OCI-LY7 (cell line): Measurements from ENCODE around the gene KYAT1. TPM values are rescaled to one million over a fixed set of nuclear protein-coding genes. Genes with fewer than 3 reads are reported as not detected.

Source experiments
- BruUV-seq: library from RNA; stranded (reverse); fragments of 400-500 nt; replicated peaks from 2 replicates; lab custom pipeline; 2021; lab: Mats Ljungman, UMichigan
- CTCF ChIA-PET: fragments of 300-600 bp; sonication (Branson Sonifier 250); formaldehyde crosslinking; loops from one replicate; lab custom pipeline; 2022; ENCODE audit warnings: antibody characterized with exemption; ENCODE audit not compliant: unreplicated experiment; lab: Charles Lee
- POLR2A ChIA-PET: fragments of 300-600 bp; sonication (Branson Sonifier 250); formaldehyde crosslinking; loops from one replicate; lab custom pipeline; 2022; ENCODE audit warnings: antibody characterized with exemption; lab: Charles Lee
- DNase-seq: peaks from one replicate; pipeline ENCODE4 v3.0.0-alpha.2; 2015; ENCODE audit warnings: low spot score
- H2AFZ ChIP-seq: fragments of 200-600 bp; sonication (generic), shearing (Covaris generic); 2 replicates; pipeline ENCODE4 v1.6.1; 2014; ENCODE audit warnings: mild to moderate bottlenecking, antibody characterized with exemption, low read length, moderate library complexity
- H3K27ac ChIP-seq: fragments of 200-600 bp; sonication (generic); 2 replicates; pipeline ENCODE4 v1.5.1; 2014; ENCODE audit warnings: mixed run types, low read depth, mild to moderate bottlenecking, moderate library complexity, low read length, inconsistent platforms; ENCODE audit not compliant: poor library complexity, severe bottlenecking
- H3K36me3 ChIP-seq: fragments of 200-600 bp; sonication (generic); 2 replicates; pipeline ENCODE4 v1.6.1; 2014; ENCODE audit warnings: mild to moderate bottlenecking, antibody characterized with exemption, low read length, moderate library complexity, mixed read lengths; ENCODE audit not compliant: insufficient read depth
- H3K4me1 ChIP-seq: fragments of 200-600 bp; sonication (generic); 2 replicates; pipeline ENCODE4 v1.5.1; 2014; ENCODE audit warnings: mild to moderate bottlenecking, low read length; ENCODE audit not compliant: insufficient read depth, poor library complexity, severe bottlenecking
- H3K4me2 ChIP-seq: fragments of 200-600 bp; sonication (generic); 2 replicates; pipeline ENCODE4 v1.6.1; 2014; ENCODE audit warnings: mild to moderate bottlenecking, low read length
- H3K4me3 ChIP-seq: fragments of 200-600 bp; sonication (generic); 2 replicates; pipeline ENCODE4 v1.5.1; 2014; ENCODE audit warnings: mild to moderate bottlenecking, low read depth, low read length; ENCODE audit not compliant: poor library complexity, severe bottlenecking
- H3K79me2 ChIP-seq: fragments of 200-600 bp; sonication (generic); 2 replicates; pipeline ENCODE4 v1.6.1; 2016; ENCODE audit warnings: low read depth, mild to moderate bottlenecking, low read length, moderate library complexity, mixed read lengths; ENCODE audit not compliant: insufficient read depth
- H3K9me2 ChIP-seq: fragments of 200-600 bp; sonication (generic); 2 replicates; pipeline ENCODE4 v1.6.1; 2016; ENCODE audit warnings: mild to moderate bottlenecking, low read length, mixed read lengths; ENCODE audit not compliant: insufficient read depth
- H3K9me3 ChIP-seq: fragments of 200-600 bp; sonication (generic); 2 replicates; pipeline ENCODE4 v1.6.1; 2014; ENCODE audit warnings: mild to moderate bottlenecking, mixed run types, low read length, mixed read lengths
- H4K20me1 ChIP-seq: fragments of 200-600 bp; sonication (generic); 2 replicates; pipeline ENCODE4 v1.6.1; 2014; ENCODE audit warnings: mild to moderate bottlenecking, antibody characterized with exemption, low read length, moderate library complexity, mixed read lengths; ENCODE audit not compliant: insufficient read depth
- EZH2phosphoT487 ChIP-seq: fragments of 200-600 bp; sonication (generic); IDR thresholded peaks from 2 replicates; pipeline ENCODE4 v1.6.1; 2018; ENCODE audit warnings: low read depth, borderline replicate concordance, mild to moderate bottlenecking, mixed run types, antibody characterized with exemption, low read length, moderate library complexity, mixed read lengths
- intact Hi-C: fragments of 100-400 bp; cut with micrococcal nuclease; formaldehyde crosslinking; loops from one replicate; pipeline ENCODE4 v1.10.0; 2022; ENCODE audit not compliant: unreplicated experiment
- total RNA-seq, 2 experiments: library from RNA; depleted of rRNA in 1 of 2; stranded (reverse); fragments of >200 nt in 1 of 2; shearing (Covaris generic) in 1 of 2; gene quantifications; 2 replicates each; pipeline ENCODE4 v1.2.3, GENCODE V29; 2014 to 2022
- TF ChIP-seq, protein P1 (sequence below): fragments of 200-600 bp; sonication (generic); conservative IDR thresholded peaks from 2 replicates; pipeline ENCODE4 v1.5.1; 2014; ENCODE audit warnings: mild to moderate bottlenecking, antibody characterized with exemption, low read length, moderate library complexity, mixed read lengths

The KYAT1 gene
- total RNA-seq, 2 experiments from 2014 or later = 28.3 to 44.7 TPM

DNA sequence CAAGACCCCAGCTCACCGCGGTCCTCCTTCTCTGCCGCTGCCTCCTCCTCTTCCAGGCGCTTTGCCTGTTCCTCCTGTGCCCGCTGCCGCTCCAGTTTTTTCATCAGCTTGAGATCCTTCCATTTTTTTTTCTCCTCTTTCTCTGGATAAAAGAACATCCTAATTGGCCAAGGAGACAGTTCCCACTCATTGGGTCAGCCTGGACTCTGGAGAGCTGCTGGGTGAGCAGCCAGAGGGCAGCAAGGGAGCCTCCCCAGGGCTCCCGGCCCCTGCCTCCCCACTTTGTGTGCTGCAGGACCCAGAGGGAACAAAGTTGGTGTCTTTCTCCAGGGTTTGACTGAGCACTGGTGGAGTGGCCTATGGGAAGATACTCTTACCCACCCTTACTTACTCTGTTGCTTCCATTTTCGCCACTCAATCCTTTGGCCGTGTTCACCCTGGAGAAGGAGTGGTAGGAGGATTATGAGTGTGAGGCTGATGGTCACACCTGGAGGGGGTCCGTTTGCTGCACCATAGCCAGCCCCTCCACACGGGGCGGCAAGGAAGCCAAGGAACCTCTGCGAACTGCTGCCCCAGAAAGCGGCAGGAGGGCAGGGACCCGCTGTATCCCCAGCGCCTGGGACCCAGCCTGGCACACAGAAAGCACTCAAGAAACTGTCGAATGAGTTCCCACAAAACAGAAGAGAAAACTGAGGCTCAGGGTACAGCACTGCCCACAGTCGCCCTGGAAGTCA, 52.9 kb downstream of the KYAT1 start:
- H3K4me2 ChIP-seq = peak overlapping the region; percentile 76
- intact Hi-C loops = no loop called here
- ChIA-PET POLR2A (interaction anchor here (0.6 to 2.4 kb wide), 4 partner anchors 10 to 99 kb away, joined by 3 to 24 read pairs (median 4); partner anchors contain the start of gene ENDOG), CTCF (interaction anchor here (0.6 to 1.9 kb wide), 3 partner anchors 11 to 199 kb away, joined by 5 to 9 read pairs (median 9); partner anchors contain the start of genes ENDOG and SH3GLB2)
- no peaks in the 10 kb centered on the region for H4K20me1 ChIP-seq
- TF ChIP-seq EZH2phosphoT487 = no peak
- TF ChIP-seq, protein P1, sequence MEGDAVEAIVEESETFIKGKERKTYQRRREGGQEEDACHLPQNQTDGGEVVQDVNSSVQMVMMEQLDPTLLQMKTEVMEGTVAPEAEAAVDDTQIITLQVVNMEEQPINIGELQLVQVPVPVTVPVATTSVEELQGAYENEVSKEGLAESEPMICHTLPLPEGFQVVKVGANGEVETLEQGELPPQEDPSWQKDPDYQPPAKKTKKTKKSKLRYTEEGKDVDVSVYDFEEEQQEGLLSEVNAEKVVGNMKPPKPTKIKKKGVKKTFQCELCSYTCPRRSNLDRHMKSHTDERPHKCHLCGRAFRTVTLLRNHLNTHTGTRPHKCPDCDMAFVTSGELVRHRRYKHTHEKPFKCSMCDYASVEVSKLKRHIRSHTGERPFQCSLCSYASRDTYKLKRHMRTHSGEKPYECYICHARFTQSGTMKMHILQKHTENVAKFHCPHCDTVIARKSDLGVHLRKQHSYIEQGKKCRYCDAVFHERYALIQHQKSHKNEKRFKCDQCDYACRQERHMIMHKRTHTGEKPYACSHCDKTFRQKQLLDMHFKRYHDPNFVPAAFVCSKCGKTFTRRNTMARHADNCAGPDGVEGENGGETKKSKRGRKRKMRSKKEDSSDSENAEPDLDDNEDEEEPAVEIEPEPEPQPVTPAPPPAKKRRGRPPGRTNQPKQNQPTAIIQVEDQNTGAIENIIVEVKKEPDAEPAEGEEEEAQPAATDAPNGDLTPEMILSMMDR = 0 out of 2 replicates have a peak, but pooled peaks have one; percentile 9
- peak overlapping the region; percentile 69; the same call in 1 of the 2 replicates for H2AFZ ChIP-seq
- peak overlapping the region; percentile 51 for H3K27ac ChIP-seq
- peaks cover 46% of the 10 kb centered on the region for H3K36me3 ChIP-seq
- no peaks in the 10 kb centered on the region for H3K9me2 ChIP-seq
- peak overlapping the region; percentile 80 for H3K4me3 ChIP-seq
- peaks cover 15% of the 10 kb centered on the region; the same call in 1 of the 2 replicates for H3K79me2 ChIP-seq
- peaks cover 15% of the 10 kb centered on the region for H3K4me1 ChIP-seq
- BruUV-seq = no TSS peak
- DNase-seq = no peak
- no peaks in the 10 kb centered on the region for H3K9me3 ChIP-seq

DNA sequence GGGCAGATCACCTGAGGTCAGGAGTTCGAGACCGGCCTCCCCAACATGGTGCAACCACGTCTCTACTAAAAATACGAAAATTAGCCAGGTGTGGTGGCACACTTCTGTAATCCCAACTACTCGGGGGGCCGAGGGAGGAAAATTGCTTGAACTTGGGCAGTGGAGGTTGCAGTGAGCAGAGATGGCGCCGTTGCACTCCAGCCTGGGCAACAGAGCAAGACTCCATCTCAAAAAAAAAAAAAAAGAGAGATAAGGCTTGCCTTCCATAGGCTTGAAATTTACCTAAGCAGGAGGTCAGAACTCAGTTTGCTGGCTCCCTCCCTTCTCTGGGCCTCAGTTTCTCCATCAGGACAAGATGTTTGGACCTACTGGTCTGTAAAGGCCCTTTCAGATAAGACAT, 53.5 kb downstream of the KYAT1 start:
- Histone ChIP-seq H3K36me3 (peaks cover 53% of the 10 kb centered on the region), H4K20me1 (no peaks in the 10 kb centered on the region), H2AFZ (no peak overlapping the region), H3K27ac (no peak overlapping the region), H3K9me2 (no peaks in the 10 kb centered on the region), H3K4me1 (peaks cover 15% of the 10 kb centered on the region), H3K4me2 (peak overlapping the region; percentile 76), H3K4me3 (peak overlapping the region; percentile 80), H3K9me3 (no peaks in the 10 kb centered on the region), H3K79me2 (peaks cover 15% of the 10 kb centered on the region; the same call in 1 of the 2 replicates)
- ChIA-PET POLR2A (interaction anchor here (0.6 to 1.0 kb wide), 2 partner anchors 10 to 99 kb away, joined by 3 to 4 read pairs; partner anchors contain the start of gene ENDOG), CTCF (interaction anchor here (0.6 to 1.8 kb wide), 2 partner anchors 10 to 200 kb away, joined by 5 to 9 read pairs; partner anchors contain the start of genes ENDOG and SH3GLB2)
- BruUV-seq = no TSS peak
- TF ChIP-seq EZH2phosphoT487 = no peak
- TF ChIP-seq, protein P1 = peak; percentile 65
- DNase-seq = no peak
- intact Hi-C loops = no loop called here
